ENCODE data around the gene SLCO6A1.

- TF ChIP-seq POLR2AphosphoS5 (IDR thresholded peaks at IDR 0.05; ENCODE audit: low read depth, low read length): no peak
- TF ChIP-seq TAF1 (IDR thresholded peaks at IDR 0.05; ENCODE audit: low read depth, low read length): no peak
- TF ChIP-seq POU2F2 (IDR thresholded peaks at IDR 0.05; ENCODE audit: low read depth, low read length): no peak
- no peak for TF ChIP-seq POLR2A (IDR thresholded peaks at IDR 0.05; ENCODE audit: low read depth, low read length)
- no peak for TF ChIP-seq SPI1 (IDR thresholded peaks at IDR 0.05; ENCODE audit: low read depth, low read length)
Measured at GRCh38 chr5:102481054-102481715, 17.6 kb downstream of the SLCO6A1 start.

Data from GM12891 (cell line).